Measurements from ENCODE around the gene SGCA. TPM values are rescaled to one million over a fixed set of nuclear protein-coding genes. Genes with fewer than 3 reads are reported as not detected.
A peak's percentile ranks its signal among the peaks of the same experiment; 100 is the strongest.

Gene SGCA
- total and polyA plus RNA-seq, 7 donors = 120 to 291 (median 254) TPM

GRCh38 chr17:50174444-50174843 lies 8.6 kb downstream of the SGCA start:
- Histone ChIP-seq H3K9me3 (no peaks in the 10 kb centered on the region), H3K36me3 (ENCODE audit: insufficient read depth in 1 of 2, low read depth in 1 of 2) (peaks cover 0 to 56% of the 10 kb centered on the region in 2 donors), H3K4me3 (no peak overlapping the region), H3K4me1 (peaks cover 64% of the 10 kb centered on the region), H3K27ac (peak overlapping the region; percentile 61), H3K27me3 (ENCODE audit: insufficient read depth in 3 of 3, low read length in 2 of 3) (no peaks in the 10 kb centered on the region)
- no peak for TF ChIP-seq CTCF (IDR thresholded peaks at IDR 0.05)
- intact Hi-C loops (cut with DNase I) = loop anchor here in 1 of 2 donors (5.0 kb wide), 1 partner anchor 57 kb away; no protein-coding TSS in a partner anchor
- 71 to 74% (median 72%) methylated on average over 6 of the region's 6 CpGs for WGBS, 3 donors
- peak; percentile 4 to 35 for DNase-seq
- ATAC-seq = no peak

GRCh38 chr17:50175035-50175807 lies 9.4 kb downstream of the SGCA start:
- TF ChIP-seq CTCF (IDR thresholded peaks at IDR 0.05) = no peak
- Histone ChIP-seq H3K36me3 (ENCODE audit: insufficient read depth in 1 of 2, low read depth in 1 of 2) (peaks cover 0 to 48% of the 10 kb centered on the region in 2 donors), H3K4me3 (no peak overlapping the region), H3K9me3 (no peaks in the 10 kb centered on the region), H3K27ac (peak overlapping the region; percentile 88), H3K27me3 (ENCODE audit: insufficient read depth in 3 of 3, low read length in 2 of 3) (no peaks in the 10 kb centered on the region), H3K4me1 (peaks cover 60% of the 10 kb centered on the region)
- intact Hi-C loops (cut with DNase I) = loop anchor here in 1 of 2 donors (5.0 kb wide), 1 partner anchor 38 kb away; no protein-coding TSS in a partner anchor
- peak; percentile 15 to 52 for DNase-seq
- ATAC-seq = no peak
- WGBS, 3 donors = 82 to 91% (median 85%) methylated on average over 16 of the region's 16 CpGs

- TF ChIP-seq CTCF (IDR thresholded peaks at IDR 0.05) = no peak
- 66 to 80% (median 67%) methylated on average over 20 of the region's 20 CpGs for WGBS, 3 donors
- no peaks in the 10 kb centered on the region for H3K27me3 ChIP-seq (ENCODE audit: insufficient read depth in 3 of 3, low read length in 2 of 3)
- H3K9me3 ChIP-seq = no peaks in the 10 kb centered on the region
- peak in 2 of 4 donors; percentile 9 to 13 for ATAC-seq
- peaks cover 0 to 38% of the 10 kb centered on the region in 2 donors for H3K36me3 ChIP-seq (ENCODE audit: insufficient read depth in 1 of 2, low read depth in 1 of 2)
- peaks cover 49% of the 10 kb centered on the region for H3K4me1 ChIP-seq
- no peak overlapping the region for H3K4me3 ChIP-seq
- peak overlapping the region; percentile 88 for H3K27ac ChIP-seq
- intact Hi-C loops (cut with DNase I) = loop anchor here in 1 of 2 donors (5.0 kb wide), 1 partner anchor 39 kb away; no protein-coding TSS in a partner anchor
- DNase-seq = peak; percentile 8 to 58
Measured at GRCh38 chr17:50176559-50177357, 11.0 kb downstream of the SGCA start.

- Histone ChIP-seq H3K4me3 (no peak overlapping the region), H3K36me3 (ENCODE audit: insufficient read depth in 1 of 2, low read depth in 1 of 2) (peaks cover 0 to 31% of the 10 kb centered on the region in 2 donors), H3K27ac (peak overlapping the region; percentile 88), H3K4me1 (peaks cover 42% of the 10 kb centered on the region), H3K9me3 (no peaks in the 10 kb centered on the region), H3K27me3 (ENCODE audit: insufficient read depth in 3 of 3, low read length in 2 of 3) (no peaks in the 10 kb centered on the region)
- peak in 2 of 4 donors; percentile 1 to 4 for ATAC-seq
- DNase-seq = peak in 1 of 2 donors; percentile 48
- 69 to 73% (median 69%) methylated on average over 10 of the region's 10 CpGs for WGBS, 3 donors
- intact Hi-C loops (cut with DNase I) = loop anchor here in 1 of 2 donors (5.0 kb wide), 1 partner anchor 40 kb away; no protein-coding TSS in a partner anchor
- TF ChIP-seq CTCF (IDR thresholded peaks at IDR 0.05) = no peak
Measured at GRCh38 chr17:50177476-50177875, 11.7 kb downstream of the SGCA start.

All from psoas muscle (tissue), 8 donors.